ENCODE measurements around the gene CDC34. TPM values are rescaled to one million over a fixed set of nuclear protein-coding genes. Genes with fewer than 3 reads are reported as not detected.

The CDC34 gene
- total RNA-seq: 10 to 100 TPM; 48.3 to 90.3 (median 72.9) TPM

DNA sequence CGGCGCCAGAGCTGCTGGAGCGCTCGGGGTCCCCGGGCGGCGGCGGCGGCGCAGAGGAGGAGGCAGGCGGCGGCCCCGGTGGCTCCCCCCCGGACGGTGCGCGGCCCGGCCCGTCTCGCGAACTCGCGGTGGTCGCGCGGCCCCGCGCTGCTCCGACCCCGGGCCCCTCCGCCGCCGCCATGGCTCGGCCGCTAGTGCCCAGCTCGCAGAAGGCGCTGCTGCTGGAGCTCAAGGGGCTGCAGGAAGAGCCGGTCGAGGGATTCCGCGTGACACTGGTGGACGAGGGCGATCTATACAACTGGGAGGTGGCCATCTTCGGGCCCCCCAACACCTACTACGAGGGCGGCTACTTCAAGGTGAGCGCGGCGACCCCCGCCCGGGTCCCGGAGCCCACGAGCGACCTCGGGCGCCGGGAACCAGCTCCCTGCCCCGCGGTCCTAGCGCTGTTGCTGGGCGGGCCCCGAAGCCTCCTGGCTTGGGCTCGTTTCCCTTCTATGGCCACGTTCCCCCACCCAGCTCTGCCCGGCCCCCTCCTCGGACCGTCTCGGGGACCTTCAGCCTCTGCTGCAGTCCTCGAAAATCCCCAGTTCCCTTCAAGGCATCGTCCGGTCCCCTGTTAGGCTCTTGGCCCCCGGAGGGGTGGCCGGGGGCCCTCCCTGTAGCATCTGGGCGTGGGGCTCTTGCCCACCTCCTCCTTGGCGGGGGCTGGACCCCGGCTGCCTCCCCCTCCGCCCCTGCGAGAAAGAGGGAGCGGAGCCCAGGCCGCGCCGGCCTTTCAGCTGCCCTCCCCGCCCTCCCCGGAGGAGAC, at the start of gene CDC34:
Gene CDC34 (plus strand): TSS at position 8 of the 808 bp plus-strand sequence. CDS start 172 bp downstream, at position 180.
- no peak for TF ChIP-seq EP300 (IDR thresholded peaks at IDR 0.05)
- peak in 1 of 2 donors; percentile 77 for TF ChIP-seq POLR2A (IDR thresholded peaks at IDR 0.05)
- no peak for TF ChIP-seq CTCF (IDR thresholded peaks at IDR 0.05)
- no peak for TF ChIP-seq POLR2AphosphoS5 (IDR thresholded peaks at IDR 0.05)
- DNase-seq (ENCODE audit: low spot score in 2 of 2): no peak
- Histone ChIP-seq H3K4me1 (peaks cover 32% of the 10 kb centered on the region), H3K9me3 (no peaks in the 10 kb centered on the region), H3K27ac (peak within 1 kb of the TSS; percentile 87), H3K27me3 (no peaks in the 10 kb centered on the region), H3K4me3 (peak within 1 kb of the TSS; percentile 86), H3K36me3 (peaks cover 18% of the 10 kb centered on the region)
- 0% methylated on average over 8 of the region's 84 CpGs for WGBS

GRCh38 chr19:482186-483041, 49.1 kb upstream of the CDC34 start:
- Histone ChIP-seq H3K4me1 (peaks cover 18% of the 10 kb centered on the region), H3K36me3 (no peaks in the 10 kb centered on the region), H3K27ac (no peak overlapping the region), H3K4me3 (no peak overlapping the region), H3K27me3 (peaks cover 14% of the 10 kb centered on the region), H3K9me3 (no peaks in the 10 kb centered on the region)
- TF ChIP-seq POLR2A (IDR thresholded peaks at IDR 0.05): no peak
- no peak for TF ChIP-seq POLR2AphosphoS5 (IDR thresholded peaks at IDR 0.05)
- TF ChIP-seq EP300 (IDR thresholded peaks at IDR 0.05): no peak
- no peak for DNase-seq (ENCODE audit: low spot score in 2 of 2)
- WGBS: 65% methylated on average over 19 of the region's 20 CpGs

GRCh38 chr19:483332-484072, 48.1 kb upstream of the CDC34 start:
- DNase-seq (ENCODE audit: low spot score in 2 of 2): no peak
- Histone ChIP-seq H3K4me1 (peaks cover 18% of the 10 kb centered on the region), H3K9me3 (no peaks in the 10 kb centered on the region), H3K36me3 (no peaks in the 10 kb centered on the region), H3K27me3 (peaks cover 14% of the 10 kb centered on the region), H3K27ac (no peak overlapping the region), H3K4me3 (no peak overlapping the region)
- TF ChIP-seq EP300 (IDR thresholded peaks at IDR 0.05): no peak
- TF ChIP-seq CTCF (IDR thresholded peaks at IDR 0.05): no peak
- WGBS: 51% methylated on average over 13 of the region's 21 CpGs

GRCh38 chr19:484494-484893, 47.1 kb upstream of the CDC34 start:
- Histone ChIP-seq H3K9me3 (no peaks in the 10 kb centered on the region), H3K4me1 (peaks cover 21% of the 10 kb centered on the region), H3K27ac (no peak overlapping the region), H3K4me3 (no peak overlapping the region), H3K27me3 (peaks cover 14% of the 10 kb centered on the region), H3K36me3 (no peaks in the 10 kb centered on the region)
- TF ChIP-seq CTCF (IDR thresholded peaks at IDR 0.05) (no peak), POLR2AphosphoS5 (IDR thresholded peaks at IDR 0.05) (no peak), POLR2A (IDR thresholded peaks at IDR 0.05) (no peak), EP300 (IDR thresholded peaks at IDR 0.05) (no peak)
- 51% methylated on average over 15 of the region's 15 CpGs for WGBS
- DNase-seq (ENCODE audit: low spot score in 2 of 2): no peak

GRCh38 chr19:485077-485476, 46.5 kb upstream of the CDC34 start:
- no peak for TF ChIP-seq POLR2A (IDR thresholded peaks at IDR 0.05)
- no peak for TF ChIP-seq POLR2AphosphoS5 (IDR thresholded peaks at IDR 0.05)
- TF ChIP-seq CTCF (IDR thresholded peaks at IDR 0.05): no peak
- no peak for TF ChIP-seq EP300 (IDR thresholded peaks at IDR 0.05)

More at GRCh38 chr19:485077-485476, 46.5 kb upstream of the CDC34 start:
- peaks cover 14% of the 10 kb centered on the region for H3K27me3 ChIP-seq
- H3K36me3 ChIP-seq: no peaks in the 10 kb centered on the region
- H3K4me3 ChIP-seq: no peak overlapping the region
- peaks cover 22% of the 10 kb centered on the region for H3K4me1 ChIP-seq
- no peaks in the 10 kb centered on the region for H3K9me3 ChIP-seq
- H3K27ac ChIP-seq: no peak overlapping the region
- 84% methylated on average over 10 of the region's 22 CpGs for WGBS
- DNase-seq (ENCODE audit: low spot score in 2 of 2): no peak
